Activated CD4-positive, alpha-beta memory T cell treated with anti-CD3 and anti-CD28 coated beads, Interleukin-2, amount 10 ng/mL, durations not matched to agents 7 days and 5 days (primary cell): ENCODE measurements around the gene MYLK3. TPM values are rescaled to one million over a fixed set of nuclear protein-coding genes. Genes with fewer than 3 reads are reported as not detected.

Experiments used
- CTCF ChIA-PET: fragments of 350-600 bp; sonication (Branson Sonifier 250); formaldehyde crosslinking; loops from one replicate; lab custom pipeline; 2021; ENCODE audit warnings: antibody characterized with exemption, inconsistent platforms; lab: Charles Lee
- POLR2A ChIA-PET: fragments of 350-600 bp; sonication (Branson Sonifier 250); formaldehyde crosslinking; loops from one replicate; lab custom pipeline; 2021; ENCODE audit warnings: antibody characterized with exemption; lab: Charles Lee
- DNase-seq: peaks from one replicate; pipeline ENCODE4 v3.0.0-alpha.2; 2020
- H3K27ac Mint-ChIP-seq: one replicate; pipeline ENCODE4 v1.8.0; 2021; ENCODE audit warnings: mild to moderate bottlenecking, mixed read lengths
- H3K27me3 Mint-ChIP-seq: one replicate; pipeline ENCODE4 v1.8.0; 2021; ENCODE audit warnings: mixed read lengths
- H3K36me3 Mint-ChIP-seq: one replicate; pipeline ENCODE4 v1.8.0; 2021; ENCODE audit warnings: low read depth, mixed read lengths
- H3K4me1 Mint-ChIP-seq: one replicate; pipeline ENCODE4 v1.8.0; 2021; ENCODE audit warnings: mixed read lengths
- H3K4me3 Mint-ChIP-seq: one replicate; pipeline ENCODE4 v1.8.0; 2021; ENCODE audit warnings: mild to moderate bottlenecking, mixed read lengths
- H3K9me3 Mint-ChIP-seq: one replicate; pipeline ENCODE4 v1.8.0; 2021; ENCODE audit warnings: mixed read lengths
- total RNA-seq, 2 experiments: library from RNA; stranded (reverse); gene quantifications; one replicate each; pipeline ENCODE4 v1.2.3, GENCODE V29; 2021

Gene MYLK3
- total RNA-seq, 2 experiments from 2014 or later: 0.35 to 0.63 TPM

DNA sequence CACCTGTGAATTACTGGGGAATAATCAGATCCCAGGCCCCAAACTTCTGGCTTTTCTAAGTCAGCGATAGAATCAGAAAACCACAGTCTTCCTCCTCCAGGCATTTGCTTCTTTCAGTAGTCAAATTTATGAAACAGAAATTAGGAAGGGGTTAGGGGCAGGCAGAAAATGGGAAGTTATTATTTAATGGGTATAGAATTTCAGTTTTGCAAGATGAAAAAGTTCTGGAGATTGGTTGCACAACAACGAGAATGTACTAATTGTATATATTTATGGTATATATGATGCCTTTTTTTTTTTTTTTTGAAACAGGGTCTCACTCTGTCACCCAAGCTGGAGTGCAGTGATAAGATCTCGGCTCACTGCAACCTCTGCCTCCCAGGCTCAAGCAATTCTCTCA lies 35.2 kb downstream of the MYLK3 start:
- POLR2A ChIA-PET: no interaction called here
- Mint-ChIP-seq H3K4me3 (no peak overlapping the region), H3K27ac (no peak overlapping the region), H3K9me3 (no peaks in the 10 kb centered on the region), H3K36me3 (no peaks in the 10 kb centered on the region), H3K4me1 (no peaks in the 10 kb centered on the region), H3K27me3 (no peaks in the 10 kb centered on the region)
- CTCF ChIA-PET: no interaction called here
- DNase-seq: no peak

DNA sequence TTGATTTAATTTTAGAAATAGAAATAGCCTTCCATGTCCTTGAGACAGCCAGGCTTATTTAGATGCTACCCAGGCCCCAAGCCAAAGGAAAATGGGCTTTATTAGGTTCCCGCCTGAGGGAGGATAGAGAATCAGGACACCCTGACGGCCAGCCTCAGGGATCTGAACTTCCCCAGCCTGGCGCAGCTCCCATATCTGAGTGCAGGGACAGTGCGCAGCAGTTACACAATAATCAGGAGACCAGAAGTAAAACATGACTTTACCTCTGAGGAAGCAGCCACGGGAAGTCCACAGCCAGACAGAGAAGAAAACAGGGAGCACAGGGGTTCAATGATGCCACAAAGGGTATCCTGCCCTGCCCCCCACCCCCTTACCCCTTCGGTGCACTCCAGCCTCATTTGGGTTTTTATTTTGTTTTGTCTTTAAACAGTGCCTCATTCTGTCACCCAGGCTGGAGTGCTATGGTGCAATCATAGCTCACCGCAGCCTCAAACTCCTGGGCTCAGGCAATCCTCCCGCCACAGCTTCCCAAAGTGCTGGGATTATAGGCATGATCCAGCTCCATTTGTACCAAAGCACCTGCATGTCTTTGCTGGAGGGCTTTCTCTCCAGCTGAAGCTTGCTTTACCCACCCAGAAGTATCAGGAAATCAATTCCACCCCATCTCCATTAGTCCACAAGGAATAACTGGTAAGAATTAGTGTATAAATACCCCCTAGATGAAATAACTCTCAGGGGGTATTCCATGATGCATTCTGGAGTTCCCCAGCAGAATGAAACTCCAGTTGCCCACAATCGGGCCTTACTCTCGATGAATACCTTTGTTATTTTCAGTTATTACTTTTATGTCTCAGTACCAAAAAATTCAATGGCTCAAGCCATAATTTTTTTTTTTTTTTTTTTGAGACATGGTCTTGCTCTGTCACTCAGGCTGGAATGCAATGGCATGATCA lies 36.8 kb downstream of the MYLK3 start:
- H3K36me3 Mint-ChIP-seq: no peaks in the 10 kb centered on the region
- POLR2A ChIA-PET: interaction anchor here (0.6 kb wide), 1 partner anchor 19 kb away, joined by 3 read pairs; no protein-coding TSS in a partner anchor
- H3K27me3 Mint-ChIP-seq: no peaks in the 10 kb centered on the region
- H3K27ac Mint-ChIP-seq: no peak overlapping the region
- H3K4me1 Mint-ChIP-seq: peaks cover 7% of the 10 kb centered on the region
- DNase-seq: no peak
- H3K9me3 Mint-ChIP-seq: no peaks in the 10 kb centered on the region
- H3K4me3 Mint-ChIP-seq: no peak overlapping the region
- CTCF ChIA-PET: interaction anchor here (0.7 kb wide), 1 partner anchor 10 kb away, joined by 3 read pairs; no protein-coding TSS in a partner anchor

DNA sequence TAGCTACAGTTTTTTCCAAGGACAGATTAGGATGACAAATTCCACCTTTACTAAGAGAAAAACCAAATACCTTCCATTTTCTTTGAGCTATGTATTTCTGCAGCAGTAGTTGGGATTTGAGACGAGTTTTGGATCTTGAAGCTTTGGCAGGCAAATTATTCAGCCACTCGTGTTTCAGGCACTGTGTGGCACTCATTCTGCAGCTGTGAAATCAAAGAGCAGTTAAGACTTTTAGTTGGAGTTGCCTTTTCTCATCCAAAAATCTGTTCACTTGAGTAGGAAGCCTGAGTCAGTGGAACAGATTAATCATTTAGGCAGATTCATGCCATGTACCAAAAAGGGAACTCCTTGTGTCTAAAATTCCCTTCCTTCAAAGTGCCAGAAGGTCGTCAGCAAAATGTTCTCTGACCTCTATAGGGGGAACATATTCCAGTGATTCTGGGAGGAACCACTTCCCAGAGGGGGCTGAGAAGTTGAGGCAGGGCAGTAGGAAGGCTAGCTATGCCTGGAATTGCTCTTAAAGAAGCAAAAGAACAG lies 38.6 kb downstream of the MYLK3 start:
- Mint-ChIP-seq H3K4me3 (no peak overlapping the region), H3K9me3 (no peaks in the 10 kb centered on the region), H3K4me1 (peaks cover 7% of the 10 kb centered on the region), H3K27me3 (no peaks in the 10 kb centered on the region), H3K27ac (no peak overlapping the region), H3K36me3 (no peaks in the 10 kb centered on the region)
- DNase-seq: no peak
- POLR2A ChIA-PET: interaction anchor here (0.7 to 1.7 kb wide), 2 partner anchors 10 to 20 kb away, joined by 3 to 5 read pairs; no protein-coding TSS in a partner anchor
- CTCF ChIA-PET: interaction anchor here (1.0 to 1.3 kb wide), 2 partner anchors 36 to 52 kb away, joined by 3 to 5 read pairs; no protein-coding TSS in a partner anchor

DNA sequence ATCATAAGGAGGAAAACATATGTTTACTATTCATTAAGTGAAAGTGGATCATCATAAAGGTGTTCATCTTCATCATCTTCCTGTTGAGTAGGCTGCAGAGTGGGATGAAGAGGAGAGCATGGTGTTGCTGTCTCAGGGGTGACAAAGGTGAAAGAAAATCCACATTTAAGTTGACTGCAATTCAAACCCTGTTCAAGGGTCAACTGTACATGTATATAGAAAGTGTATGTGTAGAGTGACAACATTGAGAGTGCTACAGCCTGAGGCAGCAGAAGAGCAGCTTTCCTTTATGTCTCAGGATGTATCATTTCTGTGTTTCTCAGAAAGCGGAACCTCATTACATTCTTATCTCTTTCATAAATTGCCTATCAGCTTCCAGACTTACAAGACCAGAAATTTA lies 41.5 kb downstream of the MYLK3 start:
- CTCF ChIA-PET: no interaction called here

DNA sequence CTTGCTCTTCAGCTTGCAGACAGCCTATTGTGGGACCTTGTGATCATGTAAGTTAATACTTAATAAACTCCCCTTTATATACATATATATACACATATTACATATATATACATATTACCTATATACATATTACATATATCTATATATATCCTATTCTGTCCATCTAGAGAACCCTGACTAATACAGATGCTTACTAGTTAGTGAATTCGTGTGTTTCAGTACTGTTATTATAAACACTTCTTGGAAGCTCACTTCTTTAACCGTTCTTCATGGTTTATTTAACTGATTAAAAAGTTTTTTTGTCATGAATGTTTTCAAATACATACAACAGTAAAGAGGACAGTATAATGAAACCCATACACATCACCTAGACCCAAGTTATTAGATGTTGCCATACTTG lies 46.1 kb downstream of the MYLK3 start:
- Mint-ChIP-seq H3K27ac (no peak overlapping the region), H3K36me3 (peaks cover 23% of the 10 kb centered on the region), H3K9me3 (no peaks in the 10 kb centered on the region), H3K4me3 (no peak overlapping the region), H3K4me1 (peaks cover 13% of the 10 kb centered on the region), H3K27me3 (no peaks in the 10 kb centered on the region)
- DNase-seq: no peak
- POLR2A ChIA-PET: no interaction called here
- CTCF ChIA-PET: no interaction called here

More for the DNA sequence above, 41.5 kb downstream of the MYLK3 start:
- H3K27ac Mint-ChIP-seq: no peak overlapping the region
- POLR2A ChIA-PET: no interaction called here
- peaks cover 12% of the 10 kb centered on the region for H3K4me1 Mint-ChIP-seq
- no peak overlapping the region for H3K4me3 Mint-ChIP-seq
- no peaks in the 10 kb centered on the region for H3K27me3 Mint-ChIP-seq
- no peak for DNase-seq
- H3K36me3 Mint-ChIP-seq: peaks cover 8% of the 10 kb centered on the region
- H3K9me3 Mint-ChIP-seq: no peaks in the 10 kb centered on the region

DNA sequence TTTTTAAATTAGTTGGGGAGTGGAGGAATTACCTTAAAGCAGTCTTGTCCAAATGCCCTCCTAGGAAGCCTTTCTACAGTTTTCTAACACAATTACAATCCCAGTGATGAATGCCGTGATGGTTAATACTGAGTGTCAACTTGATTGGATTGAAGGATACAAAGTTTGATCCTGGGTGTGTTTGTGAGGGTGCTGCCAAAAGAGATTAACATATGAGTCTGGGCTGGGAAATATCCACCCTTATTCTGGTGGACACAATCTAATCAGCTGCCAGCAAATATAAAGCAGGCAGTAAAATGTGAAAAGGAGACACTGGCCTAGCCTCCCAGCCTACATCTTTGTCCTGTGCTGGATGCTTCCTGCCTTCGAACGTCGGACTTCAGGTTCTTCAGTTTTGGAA lies 46.5 kb downstream of the MYLK3 start:
- Mint-ChIP-seq H3K27ac (no peak overlapping the region), H3K9me3 (no peaks in the 10 kb centered on the region), H3K27me3 (no peaks in the 10 kb centered on the region), H3K36me3 (peaks cover 25% of the 10 kb centered on the region), H3K4me3 (no peak overlapping the region), H3K4me1 (peaks cover 9% of the 10 kb centered on the region)
- CTCF ChIA-PET: no interaction called here
- DNase-seq: no peak
- POLR2A ChIA-PET: no interaction called here

DNA sequence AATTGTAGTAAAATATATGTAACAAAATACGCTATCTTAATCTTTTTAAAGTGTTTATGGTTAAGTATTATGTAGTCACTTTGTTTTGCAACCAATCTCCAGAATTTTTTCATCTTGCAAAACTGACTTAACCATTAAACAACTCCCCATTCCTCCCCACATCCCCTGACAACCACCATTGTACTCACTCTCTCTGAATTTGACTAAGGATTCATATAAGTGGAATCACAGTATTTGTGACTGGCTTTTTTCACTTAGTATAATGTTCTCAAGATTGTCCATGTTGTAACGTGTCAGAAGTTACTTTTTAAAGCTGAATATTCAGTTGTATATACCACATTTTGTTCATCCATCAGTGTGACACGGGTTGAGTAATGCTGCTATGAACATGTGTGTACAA lies 48.1 kb downstream of the MYLK3 start:
- ChIA-PET POLR2A (interaction anchor here (1.0 to 1.6 kb wide), 3 partner anchors 10 to 126 kb away, joined by 3 to 5 read pairs (median 4); partner anchors contain the start of gene ORC6), CTCF (interaction anchor here (0.8 kb wide), 1 partner anchor 8 kb away, joined by 3 read pairs; no protein-coding TSS in a partner anchor)
- no peak for DNase-seq
- Mint-ChIP-seq H3K4me3 (no peak overlapping the region), H3K36me3 (peaks cover 36% of the 10 kb centered on the region), H3K4me1 (peaks cover 7% of the 10 kb centered on the region), H3K9me3 (no peaks in the 10 kb centered on the region), H3K27ac (no peak overlapping the region), H3K27me3 (no peaks in the 10 kb centered on the region)

DNA sequence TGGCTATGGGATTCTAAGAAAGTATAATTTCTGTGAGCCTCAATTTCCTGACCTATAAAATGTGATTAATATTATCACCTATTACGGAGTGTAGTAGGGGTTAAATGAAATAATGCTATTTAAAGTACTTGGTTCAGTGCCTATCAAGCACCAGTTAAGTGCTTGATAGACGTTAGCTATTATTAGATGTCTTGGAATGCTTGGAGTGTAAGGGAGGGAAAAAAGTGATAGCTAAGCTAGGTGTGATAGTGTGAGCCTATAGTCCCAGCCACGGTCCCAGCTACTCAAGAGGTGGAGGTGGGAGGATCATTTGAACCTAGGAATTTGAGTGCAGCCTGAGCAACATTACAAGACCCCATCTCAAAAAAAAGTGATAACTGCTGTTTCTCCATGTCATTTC lies 51.2 kb downstream of the MYLK3 start:
- no peak for DNase-seq
- Mint-ChIP-seq H3K4me1 (peaks cover 4% of the 10 kb centered on the region), H3K4me3 (no peak overlapping the region), H3K27ac (no peak overlapping the region), H3K36me3 (peaks cover 45% of the 10 kb centered on the region), H3K27me3 (no peaks in the 10 kb centered on the region), H3K9me3 (no peaks in the 10 kb centered on the region)
- CTCF ChIA-PET: interaction anchor here (0.9 kb wide), 1 partner anchor 23 kb away, joined by 4 read pairs; no protein-coding TSS in a partner anchor
- POLR2A ChIA-PET: no interaction called here

DNA sequence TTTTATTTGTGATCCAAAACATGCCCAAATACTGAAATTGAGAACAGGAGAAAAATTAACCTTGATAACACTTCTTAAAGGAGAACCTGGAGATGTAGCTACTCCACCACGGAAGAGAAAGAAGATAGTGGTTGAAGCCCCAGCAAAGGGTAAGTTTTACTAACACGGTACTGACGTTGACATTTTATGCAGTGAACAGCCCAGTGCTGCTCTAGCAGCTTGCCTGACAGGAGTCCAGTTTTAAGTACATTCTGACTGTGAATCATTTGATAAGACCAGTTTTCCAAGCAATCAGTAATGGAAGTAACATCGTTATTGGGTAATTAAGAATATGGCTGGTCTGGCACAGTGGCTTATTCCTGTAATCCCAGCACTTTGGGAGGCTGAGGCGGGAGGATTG lies 52.2 kb downstream of the MYLK3 start:
- CTCF ChIA-PET: no interaction called here

DNA sequence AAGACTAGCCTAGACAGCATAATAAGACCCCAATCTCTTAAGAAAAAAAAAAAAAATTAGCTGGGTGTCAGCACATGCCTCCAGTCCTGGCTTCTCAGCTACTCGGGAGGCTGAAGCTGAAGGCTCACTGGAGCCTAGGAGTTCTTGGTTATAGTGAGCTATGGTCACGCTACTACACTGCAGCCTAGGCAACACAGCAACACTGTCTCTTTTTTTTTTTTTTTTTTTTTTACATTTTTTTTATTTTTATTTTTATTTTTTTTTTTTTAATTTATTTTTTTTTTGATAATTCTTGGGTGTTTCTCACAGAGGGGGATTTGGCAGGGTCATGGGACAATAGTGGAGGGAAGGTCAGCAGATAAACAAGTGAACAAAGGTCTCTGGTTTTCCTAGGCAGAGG lies 54.5 kb downstream of the MYLK3 start:
- POLR2A ChIA-PET: no interaction called here
- Mint-ChIP-seq H3K9me3 (no peaks in the 10 kb centered on the region), H3K4me1 (no peaks in the 10 kb centered on the region), H3K4me3 (no peak overlapping the region), H3K27ac (no peak overlapping the region), H3K36me3 (peaks cover 50% of the 10 kb centered on the region), H3K27me3 (no peaks in the 10 kb centered on the region)
- CTCF ChIA-PET: interaction anchor here (0.9 to 1.2 kb wide), 2 partner anchors 20 to 280 kb away, joined by 3 to 4 read pairs; partner anchors contain the start of gene DNAJA2
- no peak for DNase-seq

More for the DNA sequence above, 52.2 kb downstream of the MYLK3 start:
- no peak overlapping the region for H3K27ac Mint-ChIP-seq
- H3K36me3 Mint-ChIP-seq: peaks cover 55% of the 10 kb centered on the region
- H3K27me3 Mint-ChIP-seq: no peaks in the 10 kb centered on the region
- H3K9me3 Mint-ChIP-seq: no peaks in the 10 kb centered on the region
- H3K4me3 Mint-ChIP-seq: no peak overlapping the region
- no peaks in the 10 kb centered on the region for H3K4me1 Mint-ChIP-seq
- DNase-seq: no peak
- POLR2A ChIA-PET: no interaction called here

DNA sequence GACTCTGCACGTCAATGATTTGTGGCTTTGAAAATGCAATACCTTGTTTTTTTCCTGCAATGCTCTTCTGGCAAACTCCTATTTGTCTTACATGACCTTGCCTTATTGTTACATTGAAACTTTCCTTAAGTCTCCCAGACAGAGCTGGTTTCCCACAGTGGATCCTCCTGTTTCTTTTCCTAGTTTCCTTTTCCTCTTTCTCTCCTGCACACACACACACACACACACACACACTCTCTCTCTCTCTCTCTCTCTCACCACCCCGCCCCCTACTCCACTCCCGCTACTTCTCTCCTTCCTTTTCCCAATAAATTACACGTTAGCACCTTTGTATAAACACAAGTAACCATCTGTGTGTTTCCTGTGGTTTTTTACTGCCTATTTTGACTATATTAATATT lies 56.4 kb downstream of the MYLK3 start:
- POLR2A ChIA-PET: interaction anchor here (1.2 to 4.0 kb wide), 4 partner anchors 71 to 281 kb away, joined by 3 to 30 read pairs (median 14); partner anchors contain the start of genes C16orf87 and SHCBP1
- Mint-ChIP-seq H3K4me1 (peaks cover 16% of the 10 kb centered on the region), H3K36me3 (peaks cover 42% of the 10 kb centered on the region), H3K9me3 (no peaks in the 10 kb centered on the region), H3K27me3 (no peaks in the 10 kb centered on the region), H3K27ac (no peak overlapping the region), H3K4me3 (no peak overlapping the region)
- no peak for DNase-seq
- CTCF ChIA-PET: interaction anchor here (0.8 to 3.9 kb wide), 5 partner anchors 8 to 138 kb away, joined by 3 to 32 read pairs (median 3); no protein-coding TSS in a partner anchor

DNA sequence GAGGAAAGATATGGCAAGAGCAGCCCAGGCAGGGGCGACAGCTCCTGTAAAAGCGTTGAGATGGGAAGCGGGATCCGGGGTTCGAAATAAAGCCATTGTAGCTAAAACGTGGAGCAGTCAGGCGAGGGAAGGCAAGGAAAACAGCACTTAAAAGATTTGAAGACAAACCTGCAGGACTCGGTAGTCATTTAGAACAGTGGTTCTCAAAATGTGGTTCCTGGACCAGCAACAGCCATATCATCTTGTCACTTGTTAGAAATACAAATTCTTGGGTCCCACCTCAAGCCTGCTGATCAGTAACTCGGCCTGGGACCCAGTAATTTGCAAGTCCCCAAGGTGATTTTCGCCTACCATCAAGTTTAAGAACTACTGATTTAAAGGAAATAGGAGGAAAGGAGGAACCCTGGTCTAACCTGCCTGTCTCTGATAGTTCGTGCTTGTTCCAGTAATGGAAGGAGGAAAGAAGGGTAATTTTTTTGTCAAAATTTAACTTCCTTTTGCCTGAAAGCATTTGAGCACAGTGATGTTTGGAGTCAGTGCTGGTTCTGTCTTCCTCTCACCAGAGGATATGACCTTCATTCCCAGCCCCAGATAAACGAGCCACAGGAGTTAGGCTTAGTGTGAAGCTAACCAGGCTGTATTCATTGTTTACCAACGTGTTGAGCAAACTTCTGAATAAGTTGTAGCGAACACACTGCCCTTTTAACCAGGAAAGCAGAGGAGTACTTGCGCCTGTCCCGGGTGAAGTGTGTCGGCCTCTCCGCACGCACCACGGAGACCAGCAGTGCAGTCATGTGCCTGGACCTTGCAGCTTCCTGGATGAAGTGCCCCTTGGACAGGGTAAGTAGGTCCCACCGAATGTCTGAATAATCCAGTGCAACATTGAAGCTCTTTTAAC lies 57.6 kb downstream of the MYLK3 start:
- H3K27me3 Mint-ChIP-seq: no peaks in the 10 kb centered on the region
- H3K27ac Mint-ChIP-seq: no peak overlapping the region
- ChIA-PET CTCF (interaction anchor here (1.2 to 3.9 kb wide), 5 partner anchors 13 to 240 kb away, joined by 3 to 32 read pairs (median 4); partner anchors contain the start of gene C16orf87), POLR2A (interaction anchor here (0.6 to 4.0 kb wide), 15 partner anchors 9 to 284 kb away, joined by 3 to 30 read pairs (median 3); partner anchors contain the start of genes C16orf87, DNAJA2, GPT2 and SHCBP1)
- H3K36me3 Mint-ChIP-seq: peaks cover 36% of the 10 kb centered on the region
- no peak for DNase-seq
- H3K4me3 Mint-ChIP-seq: no peak overlapping the region
- no peaks in the 10 kb centered on the region for H3K9me3 Mint-ChIP-seq
- H3K4me1 Mint-ChIP-seq: peaks cover 21% of the 10 kb centered on the region
